HepG2 (cell line): Measurements from ENCODE around the gene NSD1. TPM values are rescaled to one million over a fixed set of nuclear protein-coding genes. Genes with fewer than 3 reads are reported as not detected.

Experiments used
- ATAC-seq: fragments of 200-7000 bp; cut with Tn5 transposase; 3 replicates; pipeline ENCODE4 v1.9.1; 2020; ENCODE audit warnings: mild to moderate bottlenecking, moderate library complexity
- BruUV-seq: library from RNA; stranded (reverse); fragments of 400-500 nt; replicated peaks from 2 replicates; lab custom pipeline; 2021; lab: Mats Ljungman, UMichigan
- CTCF ChIA-PET: fragments of 300-600 bp; formaldehyde crosslinking; extraction: SDS; loops from one replicate; lab custom pipeline; 2021; ENCODE audit warnings: low total read pairs, inconsistent platforms, low intra/inter-chr PET ratio; lab: Yijun Ruan, JAX
- POLR2A ChIA-PET: fragments of 350-600 bp; sonication (Branson Sonifier 250); formaldehyde crosslinking; loops from one replicate; lab custom pipeline; 2020; ENCODE audit warnings: antibody characterized with exemption, inconsistent platforms; lab: Yijun Ruan, JAX
- DNase-seq: peaks from one replicate; pipeline ENCODE4 v3.0.0-alpha.2; 2015; ENCODE audit warnings: low spot score
- FAIRE-seq: peaks from 3 replicates; lab custom pipeline; 2011; peaks lifted over from hg19 to GRCh38; lab: Jason Lieb, UNC
- H2AFZ ChIP-seq: one replicate; pipeline ENCODE4 v1.6.1; 2011; ENCODE audit warnings: low read length, inconsistent platforms
- H3K27ac ChIP-seq: fragments of 300-600 bp; 3 replicates; pipeline ENCODE4 v1.8.0; 2011; ENCODE audit warnings: mixed run types, mild to moderate bottlenecking, mixed read lengths, low read length, inconsistent platforms; ENCODE audit not compliant: insufficient read depth; ENCODE audit errors: extremely low read length
- H3K27me3 ChIP-seq, 2 experiments: fragments of 200-600 bp in 1 of 2; 2 replicates in 1 of 2; 3 replicates in 1 of 2; pipeline versions ENCODE4 v1.6.0 to v1.8.0; 2011; ENCODE audit warnings: low read length in 2 of 2, mild to moderate bottlenecking in 2 of 2, moderate library complexity in 2 of 2, inconsistent platforms in 1 of 2; ENCODE audit not compliant: insufficient read depth in 2 of 2, control insufficient read depth in 1 of 2
- H3K36me3 ChIP-seq, 2 experiments: fragments of 200-600 bp in 1 of 2; replicated peaks in 1 of 2; 2 replicates in 1 of 2; 3 replicates in 1 of 2; pipeline versions ENCODE4 v1.5.1 to v1.8.0; 2011; ENCODE audit warnings: low read length in 2 of 2, inconsistent platforms in 1 of 2; ENCODE audit not compliant: insufficient read depth in 2 of 2, control insufficient read depth in 1 of 2
- H3K4me1 ChIP-seq: 2 replicates; pipeline ENCODE4 v1.5.1; 2012; ENCODE audit warnings: low read length, inconsistent platforms; ENCODE audit not compliant: insufficient read depth
- H3K4me2 ChIP-seq: 2 replicates; pipeline ENCODE4 v1.6.0; 2011; ENCODE audit warnings: low read depth, low read length, inconsistent platforms
- H3K4me3 ChIP-seq, 3 experiments: fragments of 200-600 bp in 1 of 3; sonication (generic), shearing (Covaris generic) in 1 of 3; replicated peaks in 1 of 3; 2 replicates each; pipeline ENCODE4 v1.5.1; 2011 to 2016; ENCODE audit warnings: low read length in 3 of 3, inconsistent platforms in 2 of 3, low read depth in 2 of 3, mild to moderate bottlenecking in 2 of 3, control low read depth in 1 of 3, mixed read lengths in 1 of 3; ENCODE audit not compliant: insufficient read depth in 1 of 3
- H3K79me2 ChIP-seq: one replicate; pipeline ENCODE4 v1.6.1; 2011; ENCODE audit warnings: low read length, inconsistent platforms; ENCODE audit not compliant: insufficient read depth
- H3K9ac ChIP-seq: 2 replicates; pipeline ENCODE4 v1.6.0; 2011; ENCODE audit warnings: mild to moderate bottlenecking, low read depth, low read length, inconsistent platforms; ENCODE audit not compliant: insufficient read depth
- H3K9me3 ChIP-seq: 2 replicates; pipeline ENCODE4 v1.5.1; 2012; ENCODE audit warnings: mild to moderate bottlenecking, low read length
- H4K20me1 ChIP-seq: 2 replicates; pipeline ENCODE4 v1.6.0; 2011; ENCODE audit warnings: inconsistent platforms, mild to moderate bottlenecking, low read length, moderate library complexity; ENCODE audit not compliant: insufficient read depth
- HMG20A ChIP-seq: IDR thresholded peaks from 2 replicates; pipeline ENCODE4 v1.6.1; 2016; ENCODE audit warnings: borderline replicate concordance
- HNRNPK ChIP-seq: fragments of 200-400 bp; formaldehyde crosslinking; IDR thresholded peaks from 2 replicates; pipeline ENCODE4 v1.6.1; 2018; ENCODE audit warnings: low read length, low read depth, moderate library complexity, mild to moderate bottlenecking; ENCODE audit not compliant: poor library complexity, severe bottlenecking
- HOXA3 ChIP-seq: sonication (generic); formaldehyde crosslinking; IDR thresholded peaks from 2 replicates; pipeline ENCODE4 v1.5.0; 2020; ENCODE audit warnings: missing genetic modification reagents
- MYPOP ChIP-seq: sonication (generic); formaldehyde crosslinking; IDR thresholded peaks from 2 replicates; pipeline ENCODE4 v1.8.1; 2023; ENCODE audit warnings: mild to moderate bottlenecking, moderate library complexity, missing genetic modification reagents
- PHF8 ChIP-seq: sonication (generic); formaldehyde crosslinking; IDR thresholded peaks from 2 replicates; pipeline ENCODE4 v1.5.0; 2020; ENCODE audit warnings: missing genetic modification reagents
- ZNF672 ChIP-seq: sonication (generic); formaldehyde crosslinking; IDR thresholded peaks from 2 replicates; pipeline ENCODE4 v1.8.1; 2022; ENCODE audit warnings: missing genetic modification reagents
- ZNF678 ChIP-seq: sonication (generic); formaldehyde crosslinking; IDR thresholded peaks from 2 replicates; pipeline ENCODE4 v1.4.0; 2020; ENCODE audit warnings: mild to moderate bottlenecking, missing genetic modification reagents
- WGBS: methylation state at CpG from one replicate; pipeline ENCODE4 v1.1.6; 2017; ENCODE audit warnings: low lambda C conversion rate; 5-methylcytosine and 5-hydroxymethylcytosine counted together
- in situ Hi-C: cut with HindIII; loops from 2 replicates; pipeline ENCODE4 v1.10.0; 2017; ENCODE audit warnings: low pct_unique_long_range_greater_than_20kb; ENCODE audit not compliant: extremely low pct_ligation_motif_present
- intact Hi-C: fragments of 100-400 bp; cut with micrococcal nuclease; formaldehyde crosslinking; loops from one replicate; pipeline ENCODE4 v1.10.0; 2022; ENCODE audit not compliant: unreplicated experiment
- polyA plus RNA-seq, 8 experiments: library from polyadenylated mRNA; depleted of rRNA in 3 of 8; stranded (reverse) in 7 of 8; unstranded in 1 of 8; fragments of >200 nt; fragmentation: Illumina TruSeq in 4 of 8; extraction: Trizol in 4 of 8; gene quantifications; 2 replicates each; pipeline versions ENCODE4 v1.2.1 to v1.2.3, GENCODE V29; 2011 to 2016; ENCODE audit warnings: low read depth in 4 of 8, missing spikeins in 1 of 8, mixed read lengths in 1 of 8; ENCODE audit not compliant: insufficient read depth in 1 of 8
- total RNA-seq, 5 experiments: library from RNA; depleted of rRNA; stranded (reverse); fragments of >200 nt; fragmentation: Illumina TruSeq; extraction: Trizol; gene quantifications; 2 replicates each; pipeline ENCODE4 v1.2.3, GENCODE V29; 2016; ENCODE audit warnings: low read depth in 1 of 5
- TF ChIP-seq, protein P1 (sequence below): IDR thresholded peaks from 2 replicates; pipeline ENCODE4 v1.6.1; 2016; ENCODE audit warnings: control low read depth
- TF ChIP-seq, protein P2 (sequence below): sonication (generic); formaldehyde crosslinking; IDR thresholded peaks from 2 replicates; pipeline ENCODE4 v1.5.1; 2020; ENCODE audit warnings: mild to moderate bottlenecking, missing genetic modification reagents, moderate library complexity

The NSD1 gene
- total and polyA plus RNA-seq, 2 of the 13 experiments (the other 11 are each of a cell fraction or from before 2014, with no cell fraction given): 0.01 to 0.09 TPM

- intact Hi-C loops: no loop called here
- CTCF ChIA-PET: no interaction called here
Measured at GRCh38 chr5:177132136-177133095, 1.2 kb upstream of the NSD1 start.

GRCh38 chr5:177133853-177134696 lies 502 bp downstream of the NSD1 start:
- FAIRE-seq: no peak
- POLR2A ChIA-PET: no interaction called here
- H3K36me3 ChIP-seq: no peaks in the 10 kb centered on the region
- H4K20me1 ChIP-seq: no peaks in the 10 kb centered on the region
- H3K4me1 ChIP-seq: no peaks in the 10 kb centered on the region
- no peak for DNase-seq
- in situ Hi-C loops: no loop called here
- H3K9me3 ChIP-seq: no peaks in the 10 kb centered on the region
- WGBS: 71% methylated on average over 28 of the region's 83 CpGs
- H3K4me3 ChIP-seq: peak overlapping the region in 2 of 3 experiments; percentile 16 to 23; a peak in 1 of 6 replicates
- BruUV-seq: no TSS peak
- ATAC-seq: peak; percentile 56; the same call in 2 of the 3 replicates
- peak overlapping the region; percentile 45 for H3K4me2 ChIP-seq
- intact Hi-C loops: no loop called here
- no peak overlapping the region for H3K27ac ChIP-seq
- CTCF ChIA-PET: no interaction called here
- no peak overlapping the region for H2AFZ ChIP-seq
- peaks cover 0 to 11% of the 10 kb centered on the region in 2 experiments; a peak in 2 of 5 replicates for H3K27me3 ChIP-seq
- no peak overlapping the region for H3K9ac ChIP-seq
- H3K79me2 ChIP-seq: no peaks in the 10 kb centered on the region
- peak; percentile 28; the same call in 1 of the 2 replicates for TF ChIP-seq PHF8 (CRISPR knock-in tag)
- TF ChIP-seq HOXA3 (CRISPR knock-in tag): peak; percentile 57; the same call in 1 of the 2 replicates
- no peak for TF ChIP-seq ZNF672
- no peak for TF ChIP-seq ZNF678
- TF ChIP-seq, protein P1, sequence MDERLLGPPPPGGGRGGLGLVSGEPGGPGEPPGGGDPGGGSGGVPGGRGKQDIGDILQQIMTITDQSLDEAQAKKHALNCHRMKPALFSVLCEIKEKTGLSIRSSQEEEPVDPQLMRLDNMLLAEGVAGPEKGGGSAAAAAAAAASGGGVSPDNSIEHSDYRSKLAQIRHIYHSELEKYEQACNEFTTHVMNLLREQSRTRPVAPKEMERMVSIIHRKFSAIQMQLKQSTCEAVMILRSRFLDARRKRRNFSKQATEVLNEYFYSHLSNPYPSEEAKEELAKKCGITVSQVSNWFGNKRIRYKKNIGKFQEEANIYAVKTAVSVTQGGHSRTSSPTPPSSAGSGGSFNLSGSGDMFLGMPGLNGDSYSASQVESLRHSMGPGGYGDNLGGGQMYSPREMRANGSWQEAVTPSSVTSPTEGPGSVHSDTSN (CRISPR knock-in tag): no peak
- peak; percentile 99 for TF ChIP-seq MYPOP (CRISPR knock-in tag)
- TF ChIP-seq, protein P2, sequence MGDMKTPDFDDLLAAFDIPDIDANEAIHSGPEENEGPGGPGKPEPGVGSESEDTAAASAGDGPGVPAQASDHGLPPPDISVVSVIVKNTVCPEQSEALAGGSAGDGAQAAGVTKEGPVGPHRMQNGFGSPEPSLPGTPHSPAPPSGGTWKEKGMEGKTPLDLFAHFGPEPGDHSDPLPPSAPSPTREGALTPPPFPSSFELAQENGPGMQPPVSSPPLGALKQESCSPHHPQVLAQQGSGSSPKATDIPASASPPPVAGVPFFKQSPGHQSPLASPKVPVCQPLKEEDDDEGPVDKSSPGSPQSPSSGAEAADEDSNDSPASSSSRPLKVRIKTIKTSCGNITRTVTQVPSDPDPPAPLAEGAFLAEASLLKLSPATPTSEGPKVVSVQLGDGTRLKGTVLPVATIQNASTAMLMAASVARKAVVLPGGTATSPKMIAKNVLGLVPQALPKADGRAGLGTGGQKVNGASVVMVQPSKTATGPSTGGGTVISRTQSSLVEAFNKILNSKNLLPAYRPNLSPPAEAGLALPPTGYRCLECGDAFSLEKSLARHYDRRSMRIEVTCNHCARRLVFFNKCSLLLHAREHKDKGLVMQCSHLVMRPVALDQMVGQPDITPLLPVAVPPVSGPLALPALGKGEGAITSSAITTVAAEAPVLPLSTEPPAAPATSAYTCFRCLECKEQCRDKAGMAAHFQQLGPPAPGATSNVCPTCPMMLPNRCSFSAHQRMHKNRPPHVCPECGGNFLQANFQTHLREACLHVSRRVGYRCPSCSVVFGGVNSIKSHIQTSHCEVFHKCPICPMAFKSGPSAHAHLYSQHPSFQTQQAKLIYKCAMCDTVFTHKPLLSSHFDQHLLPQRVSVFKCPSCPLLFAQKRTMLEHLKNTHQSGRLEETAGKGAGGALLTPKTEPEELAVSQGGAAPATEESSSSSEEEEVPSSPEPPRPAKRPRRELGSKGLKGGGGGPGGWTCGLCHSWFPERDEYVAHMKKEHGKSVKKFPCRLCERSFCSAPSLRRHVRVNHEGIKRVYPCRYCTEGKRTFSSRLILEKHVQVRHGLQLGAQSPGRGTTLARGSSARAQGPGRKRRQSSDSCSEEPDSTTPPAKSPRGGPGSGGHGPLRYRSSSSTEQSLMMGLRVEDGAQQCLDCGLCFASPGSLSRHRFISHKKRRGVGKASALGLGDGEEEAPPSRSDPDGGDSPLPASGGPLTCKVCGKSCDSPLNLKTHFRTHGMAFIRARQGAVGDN (CRISPR knock-in tag): peak; percentile 48

More at GRCh38 chr5:177132136-177133095, 1.2 kb upstream of the NSD1 start:
- no peaks in the 10 kb centered on the region for H3K9me3 ChIP-seq
- FAIRE-seq (no peak), ATAC-seq (no peak; the same call in 2 of the 3 replicates), DNase-seq (no peak)
- no peak overlapping the region for H3K27ac ChIP-seq
- peaks cover 0 to 11% of the 10 kb centered on the region in 2 experiments; a peak in 2 of 5 replicates for H3K27me3 ChIP-seq
- 77% methylated on average over 29 of the region's 100 CpGs for WGBS
- no peaks in the 10 kb centered on the region for H3K79me2 ChIP-seq
- no peak overlapping the region for H3K4me2 ChIP-seq
- no peak overlapping the region for H2AFZ ChIP-seq
- no TSS peak for BruUV-seq
- POLR2A ChIA-PET: no interaction called here
- H3K4me3 ChIP-seq: no peak overlapping the region
- in situ Hi-C loops: no loop called here
- H3K4me1 ChIP-seq: no peaks in the 10 kb centered on the region
- TF ChIP-seq HMG20A (CRISPR knock-in tag): no peak
- peak; percentile 91 for TF ChIP-seq HNRNPK
- no peaks in the 10 kb centered on the region for H4K20me1 ChIP-seq
- no peaks in the 10 kb centered on the region for H3K36me3 ChIP-seq
- H3K9ac ChIP-seq: no peak overlapping the region
